GM21717 (cell line): Measurements from ENCODE around the gene ANXA2R.
A peak's percentile ranks its signal among the peaks of the same experiment; 100 is the strongest.

Experiments
- ATAC-seq: cut with Tn5 transposase; IDR thresholded peaks from one replicate; pipeline ENCODE4 v1.9.1; 2021; ENCODE audit warnings: mild to moderate bottlenecking, moderate library complexity; ENCODE audit not compliant: unreplicated experiment

Gene ANXA2R

DNA sequence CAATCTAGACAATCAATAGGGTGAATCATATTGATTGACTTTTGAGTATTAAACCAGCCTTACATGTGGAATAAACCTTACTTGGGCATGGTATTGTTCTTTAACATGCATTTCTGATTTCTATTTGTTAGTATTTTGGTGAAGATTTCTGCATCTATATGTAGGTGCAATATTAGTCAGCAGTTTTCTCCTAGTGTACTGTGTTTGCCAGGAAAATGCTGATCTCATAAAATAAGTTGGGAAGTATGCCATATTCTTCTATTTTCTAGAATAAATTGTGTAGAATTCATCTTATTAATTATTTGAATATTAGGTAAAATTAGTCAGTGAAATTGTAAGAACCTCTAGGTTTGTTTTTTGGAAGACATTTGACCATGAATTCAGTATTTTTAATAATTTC, 38.4 kb downstream of the ANXA2R start:
- ATAC-seq, result no peak

DNA sequence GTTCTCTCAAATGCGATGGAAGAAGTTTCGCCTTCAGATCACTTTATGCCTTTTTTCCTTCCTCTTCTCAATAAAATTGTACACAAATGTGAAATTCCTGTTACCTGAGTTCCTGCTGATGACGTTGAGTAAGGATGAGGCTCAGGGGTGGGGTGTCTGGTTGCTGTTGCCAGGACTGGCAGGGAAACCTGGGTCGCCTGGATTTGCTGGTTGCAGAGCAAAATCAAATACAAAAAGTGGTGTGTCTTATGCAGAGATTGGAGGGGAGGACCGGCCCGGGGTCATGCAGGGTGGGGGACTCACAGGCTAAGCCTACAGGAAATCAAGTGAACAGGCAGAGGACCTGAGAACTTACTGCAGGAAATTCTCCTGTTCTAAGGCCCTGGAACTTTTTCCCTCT, 39.2 kb downstream of the ANXA2R start:
- ATAC-seq, result no peak

DNA sequence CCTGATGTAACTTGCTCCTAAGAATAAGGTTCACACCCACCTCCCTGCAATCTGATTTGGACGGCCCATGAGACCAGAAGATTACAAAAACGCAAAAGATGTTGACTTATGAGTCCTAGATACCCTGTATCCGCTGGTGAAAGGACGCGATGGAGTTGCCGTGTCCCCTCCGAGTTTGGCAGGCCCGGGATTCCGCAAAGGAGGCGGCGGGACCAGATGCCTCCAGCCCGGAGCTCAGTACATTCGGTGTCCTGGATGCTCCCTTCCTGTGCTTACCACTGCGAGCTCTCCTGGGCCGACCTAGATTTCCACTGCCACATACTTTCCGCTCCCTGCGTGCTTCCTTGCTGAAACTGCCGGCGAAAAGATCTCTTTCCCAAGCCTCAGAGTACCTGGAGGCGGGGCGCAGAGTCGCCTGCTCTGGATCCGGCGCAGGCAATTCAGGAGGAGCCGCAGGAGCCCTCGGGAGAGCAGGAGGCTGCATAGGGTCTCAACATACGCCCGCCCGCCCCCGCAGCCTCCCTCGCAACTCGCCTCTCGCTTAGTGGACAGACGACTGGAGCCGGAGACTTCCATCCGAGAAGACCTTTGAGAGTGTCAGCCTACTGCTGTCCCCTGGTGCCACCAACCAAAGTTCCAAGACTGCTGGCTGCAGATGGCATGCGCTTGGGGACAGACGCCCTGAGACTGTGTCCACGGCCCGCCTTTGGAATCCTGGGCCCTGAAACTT, 39.8 kb downstream of the ANXA2R start:
- ATAC-seq, result no peak

DNA sequence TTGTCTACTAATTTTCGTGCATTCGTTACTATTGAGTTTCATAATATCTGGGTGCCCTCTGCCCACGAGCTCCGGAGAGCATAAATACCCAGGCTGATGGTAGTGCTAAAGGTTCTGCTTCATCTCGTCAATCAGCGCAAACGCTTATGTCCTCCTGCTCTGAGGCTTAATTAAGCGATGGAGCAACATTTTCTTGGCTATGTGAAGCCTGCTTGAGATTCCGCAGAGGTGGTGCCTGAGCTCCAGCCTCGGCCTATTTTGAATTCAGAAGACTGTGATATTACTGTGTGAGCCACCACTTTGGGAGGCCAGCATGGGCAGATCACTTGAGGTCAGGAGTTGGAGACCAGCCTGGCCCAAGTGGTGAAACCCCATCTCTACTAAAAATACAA, 44.8 kb downstream of the ANXA2R start:
- ATAC-seq, result no peak

DNA sequence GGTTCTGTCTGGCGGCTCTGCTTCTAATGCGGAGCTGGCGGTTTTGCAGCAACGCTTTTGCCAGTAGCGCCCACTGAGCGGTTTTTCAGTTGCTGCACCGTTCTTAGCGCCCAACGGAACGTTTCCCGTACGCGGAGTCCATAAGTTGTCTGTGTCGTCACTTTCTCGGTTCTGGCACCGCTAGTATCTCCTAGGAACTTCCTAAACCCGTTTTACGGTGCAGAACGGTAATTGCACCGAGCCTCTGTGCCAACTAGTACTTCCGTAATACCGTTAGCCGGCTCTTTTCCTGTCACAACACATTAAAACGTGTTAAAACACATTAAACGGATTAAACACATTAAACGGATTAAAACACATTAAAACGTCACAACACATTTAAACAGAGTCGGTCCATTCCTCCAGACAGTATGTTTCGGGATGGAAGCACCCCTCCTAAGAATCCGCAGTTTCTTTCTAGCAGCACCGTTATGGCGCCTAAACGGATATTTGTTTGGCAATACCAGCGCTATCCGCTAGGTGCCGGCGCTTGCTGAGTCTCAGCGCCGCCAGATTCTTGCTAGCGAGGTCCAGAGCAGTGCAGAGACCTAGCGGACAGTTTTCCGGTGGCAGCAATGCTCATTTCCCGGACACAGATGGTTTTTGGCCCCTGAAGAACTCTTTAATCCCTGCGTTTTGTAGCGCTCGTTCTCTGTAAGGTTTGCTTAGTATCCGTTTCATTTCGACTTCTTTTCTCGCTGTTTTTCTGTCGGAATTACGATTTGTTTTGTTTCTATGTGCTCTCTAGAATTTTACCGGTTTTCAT, 45.4 kb downstream of the ANXA2R start:
- peak; percentile 55 for ATAC-seq

DNA sequence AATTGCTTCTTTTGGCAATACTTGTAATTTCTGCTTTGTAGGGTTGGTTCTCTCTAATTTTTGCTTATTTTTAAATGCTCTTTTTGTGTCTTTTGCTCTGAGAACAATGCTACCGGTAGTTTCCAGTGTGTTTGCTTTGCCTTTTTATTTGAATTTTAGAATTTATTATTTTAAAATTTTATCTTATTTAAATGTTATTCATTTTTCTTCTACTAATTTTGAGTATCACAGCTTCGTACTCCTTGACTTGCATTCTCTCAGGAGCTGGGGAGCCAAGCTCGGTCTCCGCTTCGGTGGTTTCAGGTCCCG, 45.9 kb downstream of the ANXA2R start:
- no peak for ATAC-seq

DNA sequence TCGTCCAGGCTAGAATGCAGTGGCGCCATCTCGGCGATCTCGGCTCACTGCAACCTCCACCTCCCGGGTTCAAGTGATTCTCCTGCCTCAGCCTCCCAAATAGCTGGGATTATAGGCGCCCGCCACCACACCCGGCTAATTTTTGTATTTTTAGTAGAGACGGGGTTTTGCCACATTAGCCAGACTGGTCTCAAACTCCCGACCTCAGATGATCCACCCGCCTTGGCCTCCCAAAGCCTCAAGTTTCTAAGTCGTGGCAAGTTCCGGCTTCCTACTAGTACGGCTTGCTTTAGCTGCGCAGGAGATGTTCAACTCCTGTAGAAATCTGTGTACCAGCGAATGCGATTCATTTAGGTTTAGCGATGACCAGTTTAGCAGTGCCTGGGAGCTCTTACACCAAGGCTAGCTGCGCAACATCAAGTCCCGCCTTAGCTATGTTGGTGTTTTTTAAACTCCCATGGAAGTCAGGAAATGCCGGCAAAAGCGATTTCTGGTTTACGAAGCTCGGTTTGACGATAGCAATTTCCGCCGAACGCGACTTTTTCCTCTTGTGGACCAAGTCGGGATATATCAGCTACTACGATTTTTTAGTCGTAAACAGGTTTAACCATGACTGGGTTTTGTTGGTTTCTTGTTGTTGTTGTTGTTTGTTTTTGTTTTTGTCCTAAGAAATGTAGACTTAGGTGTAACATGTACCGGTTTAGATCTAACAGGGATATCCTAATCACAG, 46.4 kb downstream of the ANXA2R start:
- ATAC-seq, result peak; percentile 6

DNA sequence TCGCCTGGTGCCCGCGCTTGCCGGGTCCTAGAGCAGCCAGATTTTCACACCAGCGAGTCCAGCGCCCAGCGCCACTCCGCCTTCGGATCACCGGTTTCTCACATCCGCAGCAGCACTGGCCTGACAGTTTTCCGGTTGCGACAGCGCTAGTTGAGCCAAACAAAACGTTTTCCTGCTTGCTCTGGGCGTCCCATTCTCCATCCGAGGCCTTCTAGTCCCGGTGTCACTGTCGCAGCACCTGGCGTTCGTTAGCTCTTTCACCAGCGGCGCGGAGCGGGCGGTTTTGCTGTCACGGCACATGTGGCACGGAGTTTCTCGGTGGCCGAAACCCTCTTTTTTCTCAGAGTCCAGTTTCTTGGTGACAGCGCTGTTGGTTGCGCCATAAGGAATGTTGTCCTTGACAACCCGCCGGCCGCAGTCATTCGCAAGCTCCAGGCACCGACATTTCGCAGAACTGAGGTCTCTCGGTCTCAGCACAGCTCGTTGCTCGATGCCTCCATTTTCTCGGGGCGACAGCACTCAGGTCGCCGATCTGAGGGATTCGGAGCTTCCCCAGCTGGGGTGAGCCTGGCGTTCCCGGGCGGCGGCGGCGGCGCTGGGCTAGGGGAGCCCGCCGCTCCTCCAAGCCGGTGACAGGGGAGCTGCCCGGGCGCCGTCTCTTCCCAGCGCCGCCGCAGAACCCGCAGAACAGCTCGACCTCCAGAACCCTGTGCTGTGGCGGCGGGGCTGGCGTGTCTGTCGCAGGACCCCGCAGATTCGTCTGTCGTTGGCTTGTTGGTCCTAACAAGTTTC, 47.8 kb downstream of the ANXA2R start:
- peak; percentile 40 for ATAC-seq

DNA sequence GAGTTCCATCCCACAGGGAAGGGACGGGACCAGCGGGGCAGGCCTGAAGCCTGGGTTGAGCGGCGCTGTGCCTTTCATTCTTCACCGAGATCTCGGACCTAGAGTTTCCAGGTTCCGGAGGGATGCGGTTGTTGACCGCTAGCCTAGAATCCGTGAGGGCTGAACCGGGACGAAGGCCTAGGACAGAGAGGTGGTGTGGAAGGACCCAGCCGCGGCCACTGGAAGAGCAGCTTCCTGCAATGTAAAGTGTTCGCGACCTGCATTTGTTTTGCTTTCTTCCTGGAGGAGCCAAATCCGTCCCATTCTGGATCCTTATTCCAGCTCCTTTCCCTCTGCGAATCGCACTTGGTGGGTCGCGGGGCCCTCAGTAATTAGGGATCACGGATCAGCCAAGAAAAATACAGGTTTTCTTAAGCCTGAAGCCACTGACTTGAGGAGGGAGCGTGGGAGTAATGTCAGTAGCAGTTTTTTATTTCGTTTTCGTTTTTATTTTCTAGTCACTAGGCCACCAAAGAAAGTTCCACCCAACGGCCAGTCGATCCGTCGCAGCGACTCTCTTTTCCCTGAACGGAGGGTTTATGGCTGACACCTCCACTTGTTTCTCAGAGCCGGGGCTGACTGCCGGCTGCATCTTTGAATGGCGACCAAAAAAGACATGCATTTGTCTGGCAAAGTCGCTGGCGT, 48.6 kb downstream of the ANXA2R start:
- ATAC-seq, result peak; percentile 32

DNA sequence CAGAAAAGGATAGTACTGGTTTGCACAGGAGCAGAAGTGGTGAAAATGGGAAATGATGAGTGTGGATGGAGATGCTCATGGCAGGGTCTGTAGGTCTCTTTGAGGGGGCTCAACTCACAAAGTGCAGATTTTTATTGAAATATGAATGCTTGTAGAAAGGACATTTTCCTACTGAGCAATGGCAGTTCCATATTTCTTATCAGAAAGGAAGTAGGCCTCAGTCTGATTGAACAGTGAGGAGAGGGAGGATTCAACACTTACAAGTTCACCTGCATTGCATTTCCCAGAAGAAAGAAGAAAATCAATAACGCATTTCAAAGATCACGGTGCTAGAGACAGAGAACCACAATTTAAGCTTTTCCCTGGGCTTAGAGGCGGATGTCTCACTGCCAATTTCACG, 49.2 kb downstream of the ANXA2R start:
- ATAC-seq, result no peak
